Mesenchymal stem cell (in vitro differentiated cells and primary cell): ENCODE results near the gene DNMT1.

Experiments used
- DNase-seq: peaks from one replicate; pipeline ENCODE4 v3.0.0-alpha.2; 2013
- H2AFZ ChIP-seq: one replicate; pipeline ENCODE4 v1.6.1; 2013; ENCODE audit warnings: low read depth, mild to moderate bottlenecking, control low read depth, inconsistent platforms, low read length, moderate library complexity
- H2AK5ac ChIP-seq: 2 replicates; pipeline ENCODE4 v1.6.1; 2013; ENCODE audit warnings: low read length, moderate library complexity, mild to moderate bottlenecking, inconsistent platforms; ENCODE audit not compliant: severe bottlenecking
- H2BK120ac ChIP-seq: one replicate; pipeline ENCODE4 v1.6.1; 2013; ENCODE audit warnings: low read depth, mild to moderate bottlenecking, inconsistent platforms, low read length, moderate library complexity
- H2BK12ac ChIP-seq, 2 experiments: one replicate each; pipeline ENCODE4 v1.6.1; 2013; ENCODE audit warnings: inconsistent platforms in 2 of 2, low read length in 2 of 2, mild to moderate bottlenecking in 2 of 2, moderate library complexity in 2 of 2, control low read depth in 1 of 2
- H2BK15ac ChIP-seq: one replicate; pipeline ENCODE4 v1.6.1; 2013; ENCODE audit warnings: mild to moderate bottlenecking, low read depth, inconsistent platforms; ENCODE audit not compliant: poor library complexity, severe bottlenecking
- H2BK5ac ChIP-seq: 2 replicates; pipeline ENCODE4 v1.6.1; 2013; ENCODE audit warnings: low read depth, mild to moderate bottlenecking, low read length, control low read depth, inconsistent platforms; ENCODE audit not compliant: poor library complexity, severe bottlenecking
- H3K14ac ChIP-seq, 2 experiments: one replicate each; pipeline ENCODE4 v1.6.1; 2013; ENCODE audit warnings: inconsistent platforms in 2 of 2, low read length in 2 of 2, control low read depth in 1 of 2, mild to moderate bottlenecking in 1 of 2, moderate library complexity in 1 of 2
- H3K18ac ChIP-seq, 2 experiments: one replicate each; pipeline ENCODE4 v1.6.1; 2013; ENCODE audit warnings: inconsistent platforms in 2 of 2, low read length in 2 of 2, control low read depth in 1 of 2, low read depth in 1 of 2, mild to moderate bottlenecking in 1 of 2
- H3K23ac ChIP-seq, 2 experiments: one replicate each; pipeline ENCODE4 v1.6.1; 2013; ENCODE audit warnings: inconsistent platforms in 2 of 2, low read length in 2 of 2, mild to moderate bottlenecking in 2 of 2, moderate library complexity in 2 of 2, control low read depth in 1 of 2
- H3K27ac ChIP-seq: 2 replicates; pipeline ENCODE4 v1.5.1; 2013; ENCODE audit warnings: mild to moderate bottlenecking, moderate library complexity, low read length, control low read depth, inconsistent platforms; ENCODE audit not compliant: poor library complexity, severe bottlenecking
- H3K27me3 ChIP-seq, 2 experiments: 2 replicates each; pipeline versions ENCODE4 v1.6.1 to v1.7.0; 2013; ENCODE audit warnings: low read length in 2 of 2, mild to moderate bottlenecking in 2 of 2, moderate library complexity in 2 of 2, control low read depth in 1 of 2, inconsistent platforms in 1 of 2; ENCODE audit not compliant: control insufficient read depth in 1 of 2, insufficient read depth in 1 of 2
- H3K36me3 ChIP-seq, 2 experiments: 2 replicates each; pipeline versions ENCODE4 v1.6.1 to v1.7.0; 2013; ENCODE audit warnings: low read length in 2 of 2, control low read depth in 1 of 2, inconsistent platforms in 1 of 2, low read depth in 1 of 2, mild to moderate bottlenecking in 1 of 2; ENCODE audit not compliant: insufficient read depth in 2 of 2, control insufficient read depth in 1 of 2
- H3K4ac ChIP-seq, 2 experiments: one replicate each; pipeline ENCODE4 v1.6.1; 2013; ENCODE audit warnings: inconsistent platforms in 2 of 2, low read length in 2 of 2, mild to moderate bottlenecking in 2 of 2, moderate library complexity in 2 of 2, control low read depth in 1 of 2, low read depth in 1 of 2
- H3K4me1 ChIP-seq: 2 replicates; pipeline ENCODE4 v1.6.1; 2013; ENCODE audit warnings: low read depth, low read length, control low read depth; ENCODE audit not compliant: control insufficient read depth, insufficient read depth
- H3K4me2 ChIP-seq: 2 replicates; pipeline ENCODE4 v1.6.1; 2013; ENCODE audit warnings: low read length, mild to moderate bottlenecking, inconsistent platforms; ENCODE audit not compliant: poor library complexity, severe bottlenecking
- H3K4me3 ChIP-seq, 2 experiments: 2 replicates each; pipeline versions ENCODE4 v1.5.1 to v1.7.0; 2013; ENCODE audit warnings: low read length in 2 of 2, mild to moderate bottlenecking in 2 of 2, control low read depth in 1 of 2, low read depth in 1 of 2; ENCODE audit not compliant: insufficient read depth in 1 of 2
- H3K79me1 ChIP-seq: replicated peaks from 2 replicates; pipeline ENCODE4 v1.6.1; 2013; ENCODE audit warnings: mild to moderate bottlenecking, control low read depth, low read length, inconsistent platforms; ENCODE audit not compliant: poor library complexity, severe bottlenecking
- H3K9ac ChIP-seq: 2 replicates; pipeline ENCODE4 v1.7.0; 2013; ENCODE audit warnings: mild to moderate bottlenecking, low read length, moderate library complexity
- H3K9me3 ChIP-seq: 2 replicates; pipeline ENCODE4 v1.7.0; 2013; ENCODE audit warnings: mild to moderate bottlenecking, low read length; ENCODE audit not compliant: control insufficient read depth
- H4K8ac ChIP-seq: one replicate; pipeline ENCODE4 v1.6.1; 2013; ENCODE audit warnings: inconsistent platforms, mild to moderate bottlenecking, low read length, moderate library complexity
- H4K91ac ChIP-seq: one replicate; pipeline ENCODE4 v1.6.1; 2013; ENCODE audit warnings: mild to moderate bottlenecking, low read length, inconsistent platforms
- WGBS: methylation state at CpG from one replicate; pipeline ENCODE4 v1.1.7; 2013; ENCODE audit warnings: mixed read lengths; 5-methylcytosine and 5-hydroxymethylcytosine counted together

DNMT1 gene

DNA sequence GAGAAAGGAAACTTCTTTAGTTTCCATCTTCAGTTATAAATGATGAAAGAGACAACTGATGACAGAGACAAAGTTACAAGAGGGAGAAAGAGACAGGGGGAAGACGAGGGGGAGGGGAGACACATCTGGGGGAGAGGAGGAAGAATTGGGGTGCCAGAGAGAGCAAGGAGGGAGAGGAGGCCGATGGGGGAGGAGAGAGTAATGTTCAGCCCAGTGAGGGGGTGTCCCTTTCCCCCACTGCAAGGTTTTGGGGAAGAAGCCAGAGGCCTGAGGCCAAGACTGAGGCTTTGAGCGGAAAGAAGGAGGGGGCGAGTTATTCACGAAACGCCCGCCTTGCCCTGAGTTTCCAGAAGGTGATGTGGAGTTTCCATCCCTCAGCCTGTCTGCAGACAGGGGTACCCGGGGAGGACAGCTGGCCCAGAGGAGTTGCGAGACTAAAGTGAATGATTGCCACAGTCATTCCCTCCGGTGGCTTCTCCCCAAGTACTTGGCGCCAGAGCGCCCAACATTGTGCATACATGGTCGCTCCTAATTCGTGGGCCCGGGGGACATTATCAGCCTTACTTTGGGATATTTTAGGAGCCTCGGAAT is 89.1 kb downstream of the DNMT1 start:
- 62% methylated on average over 16 of the region's 16 CpGs for WGBS
- Histone ChIP-seq H2BK12ac (peak overlapping the region in 1 of 2 experiments; percentile 49), H2BK15ac (no peak overlapping the region), H3K18ac (peak overlapping the region; percentile 16 to 38), H2AFZ (no peak overlapping the region), H3K4me1 (peaks cover 15% of the 10 kb centered on the region), H3K4me2 (peak overlapping the region; percentile 34), H3K4me3 (peak overlapping the region; percentile 27 to 94), H2BK120ac (no peak overlapping the region), H3K27me3 (peaks cover 0 to 4% of the 10 kb centered on the region in 2 experiments), H3K27ac (no peak overlapping the region), H3K4ac (peak overlapping the region in 1 of 2 experiments; percentile 11), H4K8ac (peak overlapping the region; percentile 29), H4K91ac (peak overlapping the region; percentile 2), H2BK5ac (no peak overlapping the region), H3K9ac (peak overlapping the region; percentile 92), H3K9me3 (no peaks in the 10 kb centered on the region), H3K23ac (no peak overlapping the region), H3K79me1 (peaks cover 28% of the 10 kb centered on the region), H2AK5ac (no peak overlapping the region), H3K14ac (no peak overlapping the region), H3K36me3 (peaks cover 31 to 35% of the 10 kb centered on the region in 2 experiments)
- DNase-seq = no peak

DNA sequence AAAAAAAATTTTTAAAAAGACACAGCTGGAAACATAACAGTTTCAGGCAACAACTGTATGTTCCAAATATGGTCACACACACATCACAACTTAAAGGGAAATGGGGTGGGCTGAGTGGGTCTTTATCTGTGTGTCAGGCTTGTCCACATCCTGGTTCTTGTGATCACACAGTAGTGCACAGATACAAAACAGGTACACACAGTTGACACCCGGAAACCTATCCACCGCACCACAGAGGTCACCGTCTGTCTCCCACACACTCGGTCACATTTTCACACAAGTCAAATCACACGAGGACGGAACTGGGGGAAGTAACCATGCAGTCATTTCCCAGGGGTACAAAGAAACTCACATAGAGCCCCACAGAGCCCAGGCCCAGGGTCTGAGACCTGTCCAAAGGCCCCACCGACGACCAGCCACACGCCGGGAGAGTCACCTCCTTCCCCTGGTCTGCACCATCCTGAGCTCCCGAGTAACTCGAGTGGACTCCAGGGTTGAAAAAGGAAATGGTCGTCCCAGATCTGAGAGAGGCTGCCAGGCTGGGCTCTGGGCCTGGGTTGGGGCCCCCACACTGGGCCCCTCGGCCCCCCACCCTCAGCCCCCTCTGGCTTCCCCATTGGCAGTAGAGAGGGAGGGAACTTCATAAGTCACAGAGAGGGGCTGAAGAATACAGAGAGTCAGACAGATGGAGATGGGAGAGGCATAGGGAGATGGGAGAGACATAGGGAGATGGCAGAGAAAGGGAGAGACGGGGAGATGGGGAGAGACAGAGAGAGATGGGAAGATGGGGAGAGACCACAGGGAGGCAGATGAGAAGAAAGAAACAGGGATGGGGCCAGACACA is 89.9 kb downstream of the DNMT1 start:
- no peak overlapping the region for H3K27ac ChIP-seq
- no peak overlapping the region for H2BK120ac ChIP-seq
- H3K23ac ChIP-seq = no peak overlapping the region
- H3K18ac ChIP-seq = peak overlapping the region in 1 of 2 experiments; percentile 66
- peaks cover 22% of the 10 kb centered on the region for H3K79me1 ChIP-seq
- no peak overlapping the region for H2AK5ac ChIP-seq
- peaks cover 0 to 4% of the 10 kb centered on the region in 2 experiments for H3K27me3 ChIP-seq
- no peak overlapping the region for H4K91ac ChIP-seq
- no peak overlapping the region for H3K14ac ChIP-seq
- H2BK12ac ChIP-seq = peak overlapping the region in 1 of 2 experiments; percentile 54
- H3K4me3 ChIP-seq = no peak overlapping the region
- 83% methylated on average over 14 of the region's 15 CpGs for WGBS
- peaks cover 24 to 28% of the 10 kb centered on the region in 2 experiments for H3K36me3 ChIP-seq
- H4K8ac ChIP-seq = no peak overlapping the region
- H3K4me2 ChIP-seq = no peak overlapping the region
- H2BK15ac ChIP-seq = no peak overlapping the region
- H2AFZ ChIP-seq = no peak overlapping the region
- H3K4ac ChIP-seq = no peak overlapping the region
- DNase-seq = no peak
- H3K9ac ChIP-seq = no peak overlapping the region
- H3K4me1 ChIP-seq = peaks cover 15% of the 10 kb centered on the region
- no peaks in the 10 kb centered on the region for H3K9me3 ChIP-seq
- no peak overlapping the region for H2BK5ac ChIP-seq

GRCh38 chr19:10104130-10104513 is 90.6 kb downstream of the DNMT1 start:
- H2BK12ac ChIP-seq = no peak overlapping the region
- no peak for DNase-seq

DNA sequence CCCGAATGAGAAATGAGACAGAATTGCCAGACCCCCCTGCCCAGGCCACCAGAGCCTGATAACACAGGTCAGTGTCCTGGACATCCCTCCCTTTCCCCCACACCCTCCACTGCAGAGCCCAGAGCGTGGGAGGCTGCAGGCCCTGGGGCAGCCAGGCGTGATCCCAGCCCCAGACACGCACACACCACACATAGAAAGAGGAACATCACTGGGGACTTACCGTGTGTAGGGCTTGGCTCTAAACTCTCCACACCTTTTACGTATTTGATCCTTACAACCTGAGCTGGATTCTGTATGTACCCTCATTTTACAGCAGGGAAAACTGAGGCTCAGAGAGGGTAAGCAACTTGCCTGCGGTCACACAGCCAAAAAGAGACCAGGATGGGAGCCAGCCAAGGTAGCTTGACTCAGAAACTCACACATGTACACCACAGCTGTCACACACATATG is 91.9 kb downstream of the DNMT1 start:
- H2AK5ac ChIP-seq = no peak overlapping the region
- peaks cover 6% of the 10 kb centered on the region for H3K79me1 ChIP-seq
- peak overlapping the region in 1 of 2 experiments; percentile 31 for H3K23ac ChIP-seq
- H3K9me3 ChIP-seq = no peaks in the 10 kb centered on the region
- no peak overlapping the region for H3K4me3 ChIP-seq
- 75% methylated on average over 7 of the region's 7 CpGs for WGBS
- H3K9ac ChIP-seq = no peak overlapping the region
- no peak overlapping the region for H2BK5ac ChIP-seq
- H4K91ac ChIP-seq = no peak overlapping the region
- no peak overlapping the region for H3K18ac ChIP-seq
- H3K36me3 ChIP-seq = peaks cover 6 to 7% of the 10 kb centered on the region in 2 experiments
- H3K27ac ChIP-seq = no peak overlapping the region
- peaks cover 0 to 4% of the 10 kb centered on the region in 2 experiments for H3K27me3 ChIP-seq
- no peak overlapping the region for H2BK120ac ChIP-seq
- peaks cover 12% of the 10 kb centered on the region for H3K4me1 ChIP-seq
- no peak for DNase-seq
- H2AFZ ChIP-seq = peak overlapping the region; percentile 51
- H3K14ac ChIP-seq = peak overlapping the region in 1 of 2 experiments; percentile 31
- H2BK12ac ChIP-seq = no peak overlapping the region
- H2BK15ac ChIP-seq = no peak overlapping the region
- H3K4me2 ChIP-seq = no peak overlapping the region
- no peak overlapping the region for H4K8ac ChIP-seq
- H3K4ac ChIP-seq = no peak overlapping the region

More at GRCh38 chr19:10104130-10104513, 90.6 kb downstream of the DNMT1 start:
- Histone ChIP-seq H2BK15ac (no peak overlapping the region), H3K4me1 (peaks cover 15% of the 10 kb centered on the region), H2AFZ (no peak overlapping the region), H3K4me2 (no peak overlapping the region), H3K9ac (no peak overlapping the region), H2AK5ac (no peak overlapping the region), H3K27me3 (peaks cover 0 to 4% of the 10 kb centered on the region in 2 experiments), H4K8ac (no peak overlapping the region), H2BK120ac (no peak overlapping the region), H3K36me3 (peaks cover 17 to 20% of the 10 kb centered on the region in 2 experiments), H2BK5ac (no peak overlapping the region), H3K4me3 (no peak overlapping the region), H4K91ac (no peak overlapping the region), H3K4ac (no peak overlapping the region), H3K23ac (no peak overlapping the region), H3K9me3 (no peaks in the 10 kb centered on the region), H3K27ac (no peak overlapping the region), H3K79me1 (peaks cover 14% of the 10 kb centered on the region), H3K14ac (no peak overlapping the region), H3K18ac (no peak overlapping the region)
